Colonic mucosa (tissue), 4 donors: Measurements from ENCODE around the gene TTYH3. TPM values are rescaled to one million over a fixed set of nuclear protein-coding genes. Genes with fewer than 3 reads are reported as not detected.
"Not testable (repeated sequence)": the region's sequence is repeated elsewhere in the genome, so short reads cannot be mapped to it uniquely, and the experiment has no call there.

Experiments
- DNase-seq: peaks from one replicate; pipeline ENCODE4 v3.0.0-alpha.2; 2020
- H3K27ac ChIP-seq: fragments of 200-600 bp; one replicate; pipeline ENCODE4 v1.8.0; 2021
- H3K27me3 ChIP-seq: fragments of 200-600 bp; one replicate; pipeline ENCODE4 v1.8.0; 2021
- H3K36me3 ChIP-seq: fragments of 200-600 bp; one replicate; pipeline ENCODE4 v1.8.0; 2021
- H3K4me1 ChIP-seq: fragments of 200-600 bp; one replicate; pipeline ENCODE4 v1.8.0; 2021; ENCODE audit warnings: mild to moderate bottlenecking
- H3K4me3 ChIP-seq: fragments of 200-600 bp; one replicate; pipeline ENCODE4 v1.8.0; 2021
- H3K9ac ChIP-seq, 2 donors: one replicate each; pipeline ENCODE4 v1.7.0; 2013; ENCODE audit warnings: control low read depth in 2 of 2, low read depth in 2 of 2, low read length in 2 of 2
- H3K9me3 ChIP-seq: fragments of 200-600 bp; one replicate; pipeline ENCODE4 v1.8.0; 2021
- CTCF ChIP-seq: fragments of 200-600 bp; IDR thresholded peaks from one replicate; pipeline ENCODE4 v1.8.0; 2022; ENCODE audit warnings: antibody characterized with exemption, mild to moderate bottlenecking
- intact Hi-C: fragments of 100-400 bp; cut with DNase I; formaldehyde crosslinking; loops from one replicate; pipeline ENCODE4 v1.14.1; 2022
- total RNA-seq, 2 donors: library from RNA; stranded (reverse); fragmentation: NEBNext Ultra II Directional in 1 of 2; extraction: Animal tissue kit (Norgen Biotek cat#: 25700) in 1 of 2; gene quantifications; one replicate each; pipeline ENCODE4 v1.2.1, GENCODE V29; 2021
- donor health status: healthy.
- donor health status: DM: no; HTN: no; CAD: no.
- donor health status: DM: no; HTN: no; CAD: no.

TTYH3 gene
- total RNA-seq, 2 donors from 2014 or later: 50.0 to 59.5 TPM

GRCh38 chr7:2607923-2608904, 23.6 kb upstream of the TTYH3 start:
- no peaks in the 10 kb centered on the region for H3K36me3 ChIP-seq
- no peak for TF ChIP-seq CTCF
- no peaks in the 10 kb centered on the region for H3K4me1 ChIP-seq
- H3K9ac ChIP-seq: no peak overlapping the region
- DNase-seq: no peak
- peak overlapping the region; percentile 36 for H3K27ac ChIP-seq
- no peaks in the 10 kb centered on the region for H3K27me3 ChIP-seq
- no peaks in the 10 kb centered on the region for H3K9me3 ChIP-seq
- intact Hi-C loops: no loop called here
- no peak overlapping the region for H3K4me3 ChIP-seq

GRCh38 chr7:2608921-2609411, 22.8 kb upstream of the TTYH3 start:
- H3K9ac ChIP-seq: peak overlapping the region in 1 of 2 donors; percentile 19
- H3K27ac ChIP-seq: peak overlapping the region; percentile 22
- intact Hi-C loops: no loop called here
- H3K27me3 ChIP-seq: no peaks in the 10 kb centered on the region
- H3K4me3 ChIP-seq: no peak overlapping the region
- H3K9me3 ChIP-seq: no peaks in the 10 kb centered on the region
- TF ChIP-seq CTCF: no peak
- H3K36me3 ChIP-seq: no peaks in the 10 kb centered on the region
- no peaks in the 10 kb centered on the region for H3K4me1 ChIP-seq
- DNase-seq: no peak

- H3K27ac ChIP-seq: peak overlapping the region; percentile 22
- intact Hi-C loops, H3K36me3 ChIP-seq, H3K27me3 ChIP-seq, H3K4me3 ChIP-seq, DNase-seq, H3K4me1 ChIP-seq, H3K9me3 ChIP-seq: not testable (repeated sequence)
- peak overlapping the region in 1 of 2 donors; percentile 2 for H3K9ac ChIP-seq
Observed at GRCh38 chr7:2609646-2610045, 22.1 kb upstream of the TTYH3 start.

- TF ChIP-seq CTCF: no peak
- H3K27ac ChIP-seq: no peak overlapping the region
- H3K4me3 ChIP-seq: no peak overlapping the region
- no peaks in the 10 kb centered on the region for H3K4me1 ChIP-seq
- no peak for DNase-seq
- H3K36me3 ChIP-seq: no peaks in the 10 kb centered on the region
- H3K27me3 ChIP-seq: no peaks in the 10 kb centered on the region
- intact Hi-C loops: no loop called here
- H3K9me3 ChIP-seq: no peaks in the 10 kb centered on the region
- H3K9ac ChIP-seq: peak overlapping the region in 1 of 2 donors; percentile 7
Observed at GRCh38 chr7:2610466-2610865, 21.3 kb upstream of the TTYH3 start.

GRCh38 chr7:2610898-2611297, 20.9 kb upstream of the TTYH3 start:
- no peak overlapping the region for H3K9ac ChIP-seq
- no peaks in the 10 kb centered on the region for H3K4me1 ChIP-seq
- H3K9me3 ChIP-seq: no peaks in the 10 kb centered on the region
- DNase-seq: no peak
- no peaks in the 10 kb centered on the region for H3K36me3 ChIP-seq
- H3K27me3 ChIP-seq: no peaks in the 10 kb centered on the region
- H3K27ac ChIP-seq: no peak overlapping the region
- intact Hi-C loops: no loop called here
- TF ChIP-seq CTCF: no peak
- no peak overlapping the region for H3K4me3 ChIP-seq

- H3K4me1 ChIP-seq: no peaks in the 10 kb centered on the region
- intact Hi-C loops: no loop called here
Observed at GRCh38 chr7:2611401-2611800, 20.4 kb upstream of the TTYH3 start.

More at GRCh38 chr7:2611401-2611800, 20.4 kb upstream of the TTYH3 start:
- no peaks in the 10 kb centered on the region for H3K27me3 ChIP-seq
- peak overlapping the region in 1 of 2 donors; percentile 5 for H3K9ac ChIP-seq
- H3K9me3 ChIP-seq: no peaks in the 10 kb centered on the region
- no peak overlapping the region for H3K27ac ChIP-seq
- no peak for DNase-seq
- no peaks in the 10 kb centered on the region for H3K36me3 ChIP-seq
- no peak overlapping the region for H3K4me3 ChIP-seq
- TF ChIP-seq CTCF: no peak
